Measurements from ENCODE around the gene DMRTB1.
A peak's percentile ranks its signal among the peaks of the same experiment; 100 is the strongest.

DMRTB1 gene

GRCh38 chr1:53465023-53465957, 6.1 kb downstream of the DMRTB1 start:
- DNase-seq: no peak

- DNase-seq: no peak
Observed at GRCh38 chr1:53467391-53467790, 8.2 kb downstream of the DMRTB1 start.

- no peak for DNase-seq
Observed at GRCh38 chr1:53468374-53468773, 9.2 kb downstream of the DMRTB1 start.

GRCh38 chr1:53469373-53469772, 10.2 kb downstream of the DMRTB1 start:
- DNase-seq: no peak

GRCh38 chr1:53470155-53470554, 11.0 kb downstream of the DMRTB1 start:
- peak; percentile 2 for DNase-seq

- DNase-seq: no peak
Observed at GRCh38 chr1:53470584-53470983, 11.4 kb downstream of the DMRTB1 start.

GRCh38 chr1:53471000-53471399, 11.8 kb downstream of the DMRTB1 start:
- DNase-seq: no peak

- no peak for DNase-seq
Observed at GRCh38 chr1:53473463-53473862, 14.3 kb downstream of the DMRTB1 start.

GRCh38 chr1:53475664-53476063, 16.5 kb downstream of the DMRTB1 start:
- DNase-seq: no peak

GRCh38 chr1:53476579-53476978, 17.4 kb downstream of the DMRTB1 start:
- DNase-seq: no peak

GRCh38 chr1:53477651-53478501, 18.7 kb downstream of the DMRTB1 start:
- DNase-seq: no peak

GRCh38 chr1:53478502-53478818, 19.3 kb downstream of the DMRTB1 start:
- DNase-seq: no peak

- no peak for DNase-seq
Observed at GRCh38 chr1:53480678-53481077, 21.5 kb downstream of the DMRTB1 start.

- DNase-seq: no peak
Observed at GRCh38 chr1:53481456-53481855, 22.3 kb downstream of the DMRTB1 start.

GRCh38 chr1:53482441-53483153, 23.4 kb downstream of the DMRTB1 start:
- no peak for DNase-seq

- no peak for DNase-seq
Observed at GRCh38 chr1:53483170-53483569, 24.0 kb downstream of the DMRTB1 start.

GRCh38 chr1:53483656-53484055, 24.5 kb downstream of the DMRTB1 start:
- no peak for DNase-seq

- DNase-seq: no peak
Observed at GRCh38 chr1:53484705-53485477, 25.7 kb downstream of the DMRTB1 start.

GRCh38 chr1:53485478-53486394, 26.5 kb downstream of the DMRTB1 start:
- DNase-seq: peak; percentile 80

- no peak for DNase-seq
Observed at GRCh38 chr1:53486395-53487026, 27.3 kb downstream of the DMRTB1 start.

- no peak for DNase-seq
Observed at GRCh38 chr1:53490351-53490750, 31.2 kb downstream of the DMRTB1 start.

Measured in suppressor macrophage treated with lipopolysaccharide for 4 hours (primary cell).